Dendritic cell treated with granulocyte-macrophage colony-stimulating factor and Interleukin-4, amounts not matched to agents 40 ng/mL and 50 ng/mL, for 4 days (primary cell): ENCODE measurements around the gene SLC6A2.

Experiments
- H3K27ac Mint-ChIP-seq: one replicate; pipeline ENCODE4 v1.8.0; 2022; ENCODE audit warnings: mild to moderate bottlenecking, mixed read lengths
- H3K27me3 Mint-ChIP-seq: one replicate; pipeline ENCODE4 v1.8.0; 2022; ENCODE audit warnings: mild to moderate bottlenecking, mixed read lengths
- H3K36me3 Mint-ChIP-seq: one replicate; pipeline ENCODE4 v1.8.0; 2022; ENCODE audit warnings: low read depth, mixed read lengths
- H3K4me1 Mint-ChIP-seq: one replicate; pipeline ENCODE4 v1.8.0; 2022; ENCODE audit warnings: low read depth, mixed read lengths
- H3K4me3 Mint-ChIP-seq: one replicate; pipeline ENCODE4 v1.8.0; 2022; ENCODE audit warnings: mild to moderate bottlenecking, moderate library complexity, mixed read lengths
- H3K9me3 Mint-ChIP-seq: one replicate; pipeline ENCODE4 v1.8.0; 2022; ENCODE audit warnings: mixed read lengths
- intact Hi-C: fragments of 100-400 bp; cut with micrococcal nuclease; formaldehyde crosslinking; loops from one replicate; pipeline ENCODE4 v1.15.0; 2022

SLC6A2 gene

DNA sequence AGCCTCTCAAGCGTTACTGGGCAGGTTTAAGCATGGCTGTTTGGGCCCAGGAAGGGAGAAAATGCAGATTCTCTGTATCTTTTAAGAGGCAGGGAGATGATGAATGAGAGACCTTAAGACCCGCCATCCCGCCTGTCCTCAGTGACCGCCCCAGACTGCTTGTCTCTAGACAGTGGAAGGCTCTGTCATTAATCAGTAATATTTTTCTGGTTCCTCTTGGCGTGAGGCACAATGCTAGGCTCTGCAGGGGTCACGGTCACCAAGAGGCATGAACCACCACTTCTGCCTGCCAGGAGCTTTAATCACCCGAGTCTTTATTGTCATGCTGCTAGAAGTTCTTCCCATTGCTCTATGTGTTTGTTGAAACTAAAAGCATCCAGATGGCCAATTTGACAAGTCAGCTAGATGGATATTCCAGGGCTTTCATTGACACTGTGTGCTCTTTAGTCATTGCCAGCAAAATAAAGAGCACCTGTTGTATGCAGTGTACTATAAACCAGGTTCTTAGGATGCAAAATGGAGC lies 3.2 kb downstream of the SLC6A2 start:
- Mint-ChIP-seq H3K9me3 (no peaks in the 10 kb centered on the region), H3K27me3 (peaks cover 32% of the 10 kb centered on the region), H3K36me3 (no peaks in the 10 kb centered on the region), H3K27ac (no peak overlapping the region), H3K4me1 (no peaks in the 10 kb centered on the region), H3K4me3 (no peak overlapping the region)
- intact Hi-C loops = no loop called here

DNA sequence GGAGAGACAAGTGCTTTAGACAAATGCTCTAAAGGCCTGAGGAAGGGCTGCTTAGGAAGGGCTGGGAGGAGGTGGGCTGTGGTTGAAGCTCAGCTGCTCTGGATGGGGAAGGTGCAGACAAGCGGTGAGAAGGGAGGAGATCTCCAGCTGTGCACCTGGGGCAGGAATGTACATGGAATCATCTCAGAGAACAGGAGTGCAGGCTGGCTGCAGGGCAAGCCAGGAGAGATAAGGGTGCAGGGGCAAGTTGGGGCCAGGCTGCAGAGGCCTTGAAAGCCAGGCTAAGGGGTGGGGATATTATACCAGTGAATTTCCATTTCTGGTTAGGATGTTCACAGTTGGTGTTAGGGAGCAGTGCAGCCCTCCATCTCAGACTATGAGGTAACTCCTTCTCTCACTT lies 4.2 kb downstream of the SLC6A2 start:
- no peaks in the 10 kb centered on the region for H3K9me3 Mint-ChIP-seq
- no peak overlapping the region for H3K27ac Mint-ChIP-seq
- no peaks in the 10 kb centered on the region for H3K36me3 Mint-ChIP-seq
- no peaks in the 10 kb centered on the region for H3K4me1 Mint-ChIP-seq
- intact Hi-C loops = no loop called here
- peaks cover 32% of the 10 kb centered on the region for H3K27me3 Mint-ChIP-seq
- H3K4me3 Mint-ChIP-seq = no peak overlapping the region

DNA sequence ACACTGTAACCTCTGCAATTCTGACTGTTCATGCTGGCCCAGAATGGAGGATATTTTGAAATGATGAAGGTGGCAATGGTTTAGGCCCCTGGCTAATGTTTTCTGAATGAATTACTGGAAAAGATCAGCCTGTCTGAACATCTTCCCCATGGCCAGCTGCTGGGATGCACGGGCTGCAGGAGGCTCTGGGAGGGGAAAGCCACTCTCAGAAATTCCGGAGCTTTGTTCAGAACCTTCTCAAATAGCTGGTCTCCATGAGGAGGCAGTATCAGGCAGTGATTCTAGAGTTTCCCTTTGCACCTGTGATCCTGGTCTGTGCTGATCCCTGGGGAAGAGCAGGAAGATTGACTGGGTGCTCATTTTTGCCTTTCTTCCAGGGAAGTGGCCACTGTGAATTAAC lies 5.0 kb downstream of the SLC6A2 start:
- no peaks in the 10 kb centered on the region for H3K4me1 Mint-ChIP-seq
- intact Hi-C loops = no loop called here
- H3K4me3 Mint-ChIP-seq = no peak overlapping the region
- no peaks in the 10 kb centered on the region for H3K9me3 Mint-ChIP-seq
- no peaks in the 10 kb centered on the region for H3K36me3 Mint-ChIP-seq
- H3K27me3 Mint-ChIP-seq = peaks cover 32% of the 10 kb centered on the region
- H3K27ac Mint-ChIP-seq = no peak overlapping the region

DNA sequence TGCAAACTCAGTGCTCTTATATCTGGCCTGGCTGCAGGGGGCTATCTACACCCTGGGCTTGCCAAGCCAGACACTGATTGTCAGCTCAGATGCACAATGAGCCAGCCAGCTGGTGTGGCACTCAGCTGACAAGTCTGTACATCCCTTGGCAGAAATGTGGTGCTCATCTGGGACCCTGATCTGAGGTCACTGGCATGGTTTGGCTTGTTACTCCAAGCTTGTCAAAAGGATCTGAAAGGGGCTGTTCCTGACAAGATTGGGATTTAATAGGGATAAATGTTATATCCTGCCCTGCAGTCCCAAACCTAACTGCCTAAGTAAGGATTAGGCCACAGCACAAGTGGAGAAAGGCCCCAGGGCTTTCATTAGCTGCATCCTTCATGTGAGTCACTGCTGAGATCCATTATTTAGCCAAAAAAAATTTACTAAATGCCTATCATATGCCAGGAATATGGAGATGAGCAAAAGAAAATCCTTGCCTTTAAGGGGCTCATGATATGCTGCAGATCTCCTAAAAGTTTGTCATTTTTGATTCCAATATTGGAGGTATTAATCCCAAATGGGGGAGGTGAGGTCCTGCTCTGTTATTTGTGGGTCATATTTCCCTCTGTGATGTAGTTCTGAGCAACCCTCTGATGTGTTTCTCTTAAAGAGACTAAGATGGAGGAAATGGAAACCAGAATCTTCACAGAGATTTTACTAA lies 6.3 kb downstream of the SLC6A2 start:
- Mint-ChIP-seq H3K36me3 (no peaks in the 10 kb centered on the region), H3K27me3 (peaks cover 20% of the 10 kb centered on the region), H3K4me3 (no peak overlapping the region), H3K4me1 (no peaks in the 10 kb centered on the region), H3K9me3 (no peaks in the 10 kb centered on the region), H3K27ac (no peak overlapping the region)
- intact Hi-C loops = no loop called here

DNA sequence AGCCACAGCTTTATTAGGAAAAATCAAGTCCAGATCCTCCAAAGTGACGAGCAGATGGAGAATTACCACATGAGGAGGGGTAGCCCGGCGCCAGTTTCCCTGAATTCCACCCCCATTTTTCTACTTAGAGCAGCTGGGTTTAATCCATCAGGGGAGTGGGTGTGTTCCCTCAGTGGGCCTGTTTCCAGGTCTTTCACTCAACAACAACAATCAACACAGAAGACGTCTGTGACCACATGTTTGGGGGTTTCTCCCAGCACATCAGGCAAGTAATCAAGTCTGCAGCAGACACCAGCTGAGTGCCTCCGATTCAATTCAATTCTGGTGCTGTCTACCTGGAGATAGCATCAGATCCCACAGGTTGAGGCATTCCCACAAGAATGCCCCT lies 6.8 kb downstream of the SLC6A2 start:
- Mint-ChIP-seq H3K4me1 (no peaks in the 10 kb centered on the region), H3K27me3 (peaks cover 15% of the 10 kb centered on the region), H3K36me3 (no peaks in the 10 kb centered on the region), H3K27ac (no peak overlapping the region), H3K4me3 (no peak overlapping the region), H3K9me3 (no peaks in the 10 kb centered on the region)
- intact Hi-C loops = no loop called here

DNA sequence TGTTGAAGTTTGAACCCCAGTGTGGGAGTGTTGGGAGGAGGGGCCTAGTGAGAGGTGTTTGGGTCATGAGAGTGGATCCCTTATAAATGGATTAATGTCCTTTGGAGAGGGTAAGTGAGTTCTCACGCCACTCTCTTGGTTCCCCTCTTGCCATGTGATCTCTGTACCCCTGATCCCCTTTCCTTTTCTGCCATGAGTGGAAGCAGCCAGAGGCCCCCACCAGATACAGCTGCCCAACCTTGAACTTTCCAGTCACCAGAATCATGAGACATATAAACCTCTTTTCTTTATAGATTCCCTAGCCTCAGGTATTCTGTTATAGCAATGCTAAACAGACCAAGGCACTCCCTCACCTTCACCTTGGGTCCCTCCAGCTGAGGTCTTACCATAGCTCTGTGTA lies 7.4 kb downstream of the SLC6A2 start:
- Mint-ChIP-seq H3K4me3 (no peak overlapping the region), H3K27ac (no peak overlapping the region), H3K27me3 (peaks cover 9% of the 10 kb centered on the region), H3K36me3 (no peaks in the 10 kb centered on the region), H3K9me3 (no peaks in the 10 kb centered on the region), H3K4me1 (no peaks in the 10 kb centered on the region)
- intact Hi-C loops = no loop called here

DNA sequence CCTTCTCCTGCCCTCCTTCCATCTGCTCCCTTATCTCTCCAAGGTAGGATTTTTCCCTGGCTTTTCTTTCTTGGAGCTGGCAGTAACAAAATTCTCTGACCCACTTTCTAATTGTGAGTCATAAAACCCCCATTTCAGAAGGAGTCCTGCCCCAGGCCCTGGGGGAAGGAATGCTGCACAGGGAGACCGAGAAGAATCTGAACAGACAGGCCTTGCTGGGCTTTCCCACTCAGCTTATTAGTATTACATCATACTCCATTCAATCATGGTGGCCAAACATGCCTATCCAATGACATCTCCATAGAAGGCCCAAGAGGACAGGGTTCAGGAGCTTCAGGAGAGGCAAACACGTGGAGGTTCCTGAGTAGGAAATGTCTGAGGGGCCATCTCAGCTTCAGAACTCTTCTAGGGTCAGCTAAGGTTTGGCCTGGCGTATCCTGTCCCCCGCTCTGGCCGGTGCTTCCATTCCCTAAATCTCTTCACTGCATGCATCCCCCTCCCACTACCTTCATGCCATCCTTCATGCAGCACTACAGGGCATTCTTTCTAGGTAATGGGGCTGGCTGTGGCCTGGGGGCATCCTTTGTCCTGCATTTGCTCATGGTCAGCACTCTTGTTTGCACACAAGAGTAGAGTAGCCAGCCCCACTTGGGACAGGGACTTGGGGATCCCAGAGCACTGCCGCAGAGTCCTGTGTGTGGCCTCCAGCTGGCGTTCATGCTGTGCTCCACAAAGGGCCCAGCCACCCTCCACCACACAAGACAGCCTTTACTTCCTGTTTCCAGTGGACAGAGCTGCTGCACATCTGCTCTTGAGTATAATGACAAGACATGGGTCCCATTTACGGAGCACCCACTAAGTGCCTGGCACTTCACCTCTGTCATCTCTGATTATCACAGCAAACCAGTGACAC lies 8.2 kb downstream of the SLC6A2 start:
- H3K4me1 Mint-ChIP-seq = no peaks in the 10 kb centered on the region
- intact Hi-C loops = no loop called here
- no peaks in the 10 kb centered on the region for H3K36me3 Mint-ChIP-seq
- H3K27ac Mint-ChIP-seq = no peak overlapping the region
- peaks cover 4% of the 10 kb centered on the region for H3K27me3 Mint-ChIP-seq
- no peaks in the 10 kb centered on the region for H3K9me3 Mint-ChIP-seq
- H3K4me3 Mint-ChIP-seq = no peak overlapping the region

DNA sequence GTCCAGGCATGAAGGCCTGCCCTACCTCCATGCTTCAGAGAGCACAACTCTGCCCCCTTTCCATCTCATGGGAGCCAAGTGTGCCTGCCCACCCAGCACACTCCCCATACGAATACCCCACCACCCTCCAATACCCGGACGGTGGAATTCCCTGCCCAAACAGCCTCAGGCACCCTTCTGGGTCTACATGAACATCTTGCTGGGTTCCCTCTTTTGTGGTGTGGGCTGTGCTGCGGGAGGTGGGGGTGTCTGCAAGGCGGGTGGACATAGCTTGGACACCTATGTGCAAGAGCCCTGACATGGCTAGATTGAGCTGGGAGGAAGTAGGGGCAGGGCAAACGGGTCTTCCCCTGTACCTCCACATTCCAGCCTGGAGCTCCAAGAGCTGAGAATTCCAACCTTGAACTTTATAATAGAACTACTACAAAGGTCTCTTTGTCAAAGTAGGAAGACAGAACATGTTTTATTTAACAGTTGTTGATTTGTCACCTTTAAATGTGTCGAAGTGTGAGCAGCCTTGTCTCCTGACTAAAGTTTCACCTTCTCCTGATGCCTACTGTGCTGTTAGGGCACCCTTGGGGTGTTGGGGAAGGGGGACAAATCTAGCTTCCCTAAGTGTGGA lies 9.1 kb downstream of the SLC6A2 start:
- H3K27me3 Mint-ChIP-seq = peaks cover 2% of the 10 kb centered on the region
- H3K4me3 Mint-ChIP-seq = no peak overlapping the region
- intact Hi-C loops = no loop called here
- H3K4me1 Mint-ChIP-seq = no peaks in the 10 kb centered on the region
- H3K36me3 Mint-ChIP-seq = no peaks in the 10 kb centered on the region
- H3K9me3 Mint-ChIP-seq = no peaks in the 10 kb centered on the region
- no peak overlapping the region for H3K27ac Mint-ChIP-seq

DNA sequence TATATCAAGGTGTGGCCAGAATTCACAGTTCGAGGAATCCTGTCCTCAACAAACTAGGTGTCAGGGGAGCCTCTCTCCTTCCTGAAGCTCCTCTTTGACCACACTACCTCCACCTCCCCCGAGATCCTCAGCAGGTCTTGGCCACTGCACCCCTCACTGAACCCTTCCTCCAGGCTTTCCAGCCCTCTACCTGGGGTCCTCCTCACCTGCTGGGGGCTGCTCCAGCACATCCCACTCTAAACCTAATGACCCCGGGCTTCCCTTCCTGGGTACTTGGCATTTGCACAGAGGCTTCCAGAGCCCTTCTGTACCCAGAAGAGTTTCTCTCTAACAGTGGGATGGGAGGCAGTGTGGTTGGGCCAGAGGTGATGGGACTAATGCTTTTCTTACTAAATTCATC lies 9.7 kb downstream of the SLC6A2 start:
- Mint-ChIP-seq H3K4me3 (no peak overlapping the region), H3K27me3 (no peaks in the 10 kb centered on the region), H3K27ac (no peak overlapping the region), H3K4me1 (no peaks in the 10 kb centered on the region), H3K9me3 (no peaks in the 10 kb centered on the region), H3K36me3 (no peaks in the 10 kb centered on the region)
- intact Hi-C loops = no loop called here

DNA sequence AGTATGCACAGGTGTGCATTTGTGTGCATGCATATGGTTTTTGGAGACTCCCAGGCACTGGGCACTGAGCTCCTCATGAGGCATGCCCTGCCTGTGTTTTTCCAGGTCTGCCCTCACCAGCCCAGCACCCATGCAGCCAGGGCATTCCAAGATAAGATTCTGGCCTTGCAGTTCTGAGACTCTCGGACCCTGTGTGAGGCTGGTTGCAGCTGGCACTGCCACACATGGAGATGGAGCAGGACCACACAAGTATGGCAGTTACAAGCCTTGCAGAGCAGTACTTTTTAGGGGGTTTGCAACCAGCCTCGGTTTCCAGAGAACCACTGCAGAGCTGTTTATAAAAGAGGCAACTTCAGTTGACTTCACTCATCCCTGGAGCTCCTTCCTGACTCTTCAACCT lies 10.2 kb downstream of the SLC6A2 start:
- Mint-ChIP-seq H3K4me3 (no peak overlapping the region), H3K27me3 (no peaks in the 10 kb centered on the region), H3K36me3 (no peaks in the 10 kb centered on the region), H3K27ac (no peak overlapping the region), H3K4me1 (no peaks in the 10 kb centered on the region), H3K9me3 (no peaks in the 10 kb centered on the region)
- intact Hi-C loops = no loop called here

DNA sequence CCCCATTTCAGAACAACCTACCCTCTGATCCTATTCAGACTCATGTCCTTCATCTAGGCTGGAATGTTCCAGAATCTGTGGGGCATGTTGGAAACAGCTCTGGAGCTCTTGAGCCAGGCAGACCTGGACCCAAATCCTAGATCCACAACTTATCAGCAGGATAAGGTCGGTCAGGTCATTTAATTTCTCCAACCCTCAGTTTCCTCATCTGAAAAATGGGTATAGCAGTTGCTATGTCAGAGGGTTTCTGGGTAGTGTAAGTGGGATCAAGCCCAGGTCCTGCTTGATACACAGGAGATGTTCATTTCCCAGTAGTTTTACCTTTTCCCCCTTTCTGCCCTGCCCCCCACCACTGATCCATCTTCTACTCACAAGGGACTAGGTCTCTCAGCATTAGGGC lies 12.0 kb downstream of the SLC6A2 start:
- H3K9me3 Mint-ChIP-seq = no peaks in the 10 kb centered on the region
- H3K27ac Mint-ChIP-seq = no peak overlapping the region
- no peaks in the 10 kb centered on the region for H3K4me1 Mint-ChIP-seq
- no peaks in the 10 kb centered on the region for H3K27me3 Mint-ChIP-seq
- H3K4me3 Mint-ChIP-seq = no peak overlapping the region
- H3K36me3 Mint-ChIP-seq = no peaks in the 10 kb centered on the region
- intact Hi-C loops = no loop called here

DNA sequence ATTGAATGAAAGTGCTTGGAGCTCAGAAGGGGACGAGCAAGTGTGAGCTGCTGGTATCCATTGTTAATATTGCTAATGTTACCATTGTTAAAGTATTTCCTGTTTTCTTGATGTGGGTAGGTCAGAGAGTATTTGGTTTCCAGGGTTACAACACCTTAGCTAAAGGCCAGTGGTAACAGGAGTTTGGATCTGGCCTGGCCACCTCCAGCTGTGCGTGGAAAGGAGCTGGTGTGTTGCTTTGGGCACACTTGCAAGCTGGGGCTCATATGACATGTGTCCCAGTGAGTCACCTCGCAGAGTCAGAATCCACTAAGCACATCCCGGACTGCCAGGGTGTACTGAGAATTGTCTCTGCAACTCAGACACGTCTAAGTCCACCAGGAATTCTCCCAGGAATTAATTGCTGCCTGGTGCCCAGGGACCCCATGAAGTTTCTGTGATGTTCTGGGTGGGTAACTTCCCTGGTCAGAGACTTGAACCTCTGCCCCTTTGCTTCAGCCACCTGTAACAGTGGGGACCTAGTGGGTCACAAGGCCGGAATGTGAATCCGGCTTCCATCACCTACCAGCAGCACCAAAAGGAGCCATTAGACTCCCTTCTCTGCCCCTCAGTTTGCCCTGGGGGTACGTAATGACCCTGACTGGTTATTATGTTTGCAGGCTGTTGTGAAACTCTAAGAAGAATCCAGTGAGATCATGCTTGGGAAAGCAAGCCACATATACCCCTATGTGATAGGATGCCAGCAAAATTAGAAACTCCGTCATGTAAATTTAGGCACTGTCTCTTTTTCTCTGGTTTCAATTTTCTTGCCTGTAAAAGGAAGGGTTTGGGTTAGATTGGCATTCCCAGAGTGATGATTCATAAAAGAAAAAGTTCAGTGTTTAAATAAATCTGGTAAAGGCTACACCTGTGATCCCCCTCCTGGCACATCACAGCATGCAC lies 12.8 kb downstream of the SLC6A2 start:
- Mint-ChIP-seq H3K36me3 (no peaks in the 10 kb centered on the region), H3K4me1 (no peaks in the 10 kb centered on the region), H3K9me3 (no peaks in the 10 kb centered on the region), H3K27ac (no peak overlapping the region), H3K4me3 (no peak overlapping the region), H3K27me3 (no peaks in the 10 kb centered on the region)
- intact Hi-C loops = no loop called here

DNA sequence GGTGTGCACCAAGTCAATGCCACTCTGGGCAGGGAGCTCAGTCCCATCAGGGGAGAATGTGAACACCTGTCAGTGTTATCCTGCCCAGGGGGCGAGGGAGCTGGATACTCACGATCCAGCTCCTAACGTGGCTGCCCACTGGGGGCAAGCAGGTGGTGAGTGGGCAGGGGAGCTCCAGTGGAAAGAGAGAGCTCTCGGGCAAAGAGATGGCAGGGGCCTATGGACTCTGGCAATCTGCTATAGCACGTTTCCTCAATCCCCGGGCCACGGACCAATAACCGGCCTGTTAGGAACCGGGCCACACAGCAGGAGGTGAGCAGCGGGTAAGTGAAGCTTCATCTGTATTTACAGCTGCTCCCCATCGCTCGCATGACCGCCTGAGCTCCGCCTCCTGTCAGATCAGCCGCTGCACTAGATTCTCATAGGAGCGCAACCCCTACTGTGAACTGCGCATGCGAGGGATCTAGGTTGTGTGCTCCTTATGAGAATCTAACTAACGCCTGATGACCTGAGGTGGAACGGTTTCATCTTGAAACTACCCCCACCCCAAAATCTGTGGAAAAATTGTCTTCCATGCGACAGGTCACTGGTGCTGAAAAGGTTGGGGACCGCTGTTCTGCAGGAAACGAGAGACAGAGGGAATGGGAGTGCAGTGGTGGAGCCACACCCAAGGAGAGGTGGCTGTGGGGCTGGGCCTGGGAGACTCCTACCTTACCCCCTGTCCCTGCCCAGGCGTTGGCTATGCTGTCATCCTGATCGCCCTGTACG lies 15.6 kb downstream of the SLC6A2 start:
- H3K27me3 Mint-ChIP-seq = no peaks in the 10 kb centered on the region
- H3K36me3 Mint-ChIP-seq = no peaks in the 10 kb centered on the region
- H3K4me3 Mint-ChIP-seq = no peak overlapping the region
- intact Hi-C loops = no loop called here
- H3K4me1 Mint-ChIP-seq = no peaks in the 10 kb centered on the region
- no peak overlapping the region for H3K27ac Mint-ChIP-seq
- H3K9me3 Mint-ChIP-seq = no peaks in the 10 kb centered on the region
